B cell (primary cell): Measurements from ENCODE around the gene ATP11A. TPM values are rescaled to one million over a fixed set of nuclear protein-coding genes. Genes with fewer than 3 reads are reported as not detected.

Experiments used
- ATAC-seq: fragments of 200-7000 bp; cut with Tn5 transposase; one replicate; pipeline ENCODE4 v1.10.0; 2021; ENCODE audit warnings: low read depth, mild to moderate bottlenecking, moderate number of reproducible peaks, moderate library complexity
- CTCF ChIA-PET: fragments of 350-600 bp; sonication (Branson Sonifier 250); formaldehyde crosslinking; loops from one replicate; lab custom pipeline; 2021; ENCODE audit warnings: antibody characterized with exemption, inconsistent platforms; lab: Charles Lee
- POLR2A ChIA-PET: fragments of 350-600 bp; sonication (Branson Sonifier 250); formaldehyde crosslinking; loops from one replicate; lab custom pipeline; 2021; ENCODE audit warnings: antibody characterized with exemption; lab: Charles Lee
- DNase-seq: peaks from one replicate; pipeline ENCODE4 v3.0.0; 2013
- H2AFZ ChIP-seq: 2 replicates; pipeline ENCODE4 v1.6.1; 2012; ENCODE audit warnings: mild to moderate bottlenecking, low read depth, low read length; ENCODE audit not compliant: insufficient read depth, poor library complexity, severe bottlenecking
- H3K27ac ChIP-seq, 2 donors: 1 replicate in 1 of 2; 2 replicates in 1 of 2; pipeline ENCODE4 v1.5.1; 2012 to 2013; ENCODE audit warnings: low read length in 2 of 2, mild to moderate bottlenecking in 2 of 2, moderate library complexity in 1 of 2
- H3K27me3 ChIP-seq, 4 experiments: fragments of 200-600 bp in 1 of 4; sonication (generic) in 1 of 4; replicated peaks in 1 of 4; 1 replicate in 2 of 4; 2 replicates in 2 of 4; pipeline versions ENCODE4 v1.6.1 to v1.7.0; 2013 to 2016; ENCODE audit warnings: low read length in 3 of 4, mild to moderate bottlenecking in 2 of 4, mixed read lengths in 1 of 4, moderate library complexity in 1 of 4; ENCODE audit not compliant: insufficient read depth in 4 of 4, control insufficient read depth in 3 of 4; ENCODE audit errors: control extremely low read depth in 1 of 4
- H3K36me3 ChIP-seq, 2 experiments: replicated peaks in 1 of 2; 1 replicate in 1 of 2; 2 replicates in 1 of 2; pipeline versions ENCODE4 v1.6.1 to v1.7.1; 2013; ENCODE audit warnings: low read length in 1 of 2; ENCODE audit not compliant: insufficient read depth in 2 of 2, control insufficient read depth in 1 of 2; ENCODE audit errors: control extremely low read depth in 1 of 2, extremely low read depth in 1 of 2
- H3K4me1 ChIP-seq, 2 donors: fragments of 200-600 bp in 1 of 2; sonication (generic) in 1 of 2; 1 replicate in 1 of 2; 2 replicates in 1 of 2; pipeline versions ENCODE4 v1.5.1 to v1.6.1; 2013 to 2017; ENCODE audit warnings: low read length in 2 of 2; ENCODE audit not compliant: control insufficient read depth in 2 of 2, insufficient read depth in 2 of 2
- H3K4me2 ChIP-seq: replicated peaks from 2 replicates; pipeline ENCODE3; 2012; ENCODE audit warnings: mild to moderate bottlenecking, low read depth, low read length; ENCODE audit not compliant: poor library complexity, severe bottlenecking
- H3K4me3 ChIP-seq, 5 experiments: fragments of 200-600 bp in 1 of 5; sonication (generic) in 1 of 5; 1 replicate in 3 of 5; 2 replicates in 2 of 5; pipeline versions ENCODE4 v1.5.1 to v1.7.0; 2011 to 2016; ENCODE audit warnings: low read length in 4 of 5, mild to moderate bottlenecking in 4 of 5, low read depth in 2 of 5, control low read depth in 1 of 5, moderate library complexity in 1 of 5; ENCODE audit not compliant: insufficient read depth in 1 of 5; ENCODE audit errors: control extremely low read depth in 1 of 5, extremely low read depth in 1 of 5
- H3K79me2 ChIP-seq: fragments of 200-600 bp; sonication (generic); one replicate; pipeline ENCODE4 v1.6.0; 2016; ENCODE audit warnings: low read length; ENCODE audit not compliant: control insufficient read depth, insufficient read depth
- H3K9ac ChIP-seq: fragments of 200-600 bp; sonication (generic); 2 replicates; pipeline ENCODE4 v1.6.1; 2017; ENCODE audit warnings: mild to moderate bottlenecking, low read length, moderate library complexity
- H3K9me3 ChIP-seq, 3 donors: one replicate each; pipeline versions ENCODE4 v1.6.1 to v1.7.1; 2013; ENCODE audit warnings: low read length in 2 of 3; ENCODE audit not compliant: control insufficient read depth in 2 of 3, insufficient read depth in 1 of 3; ENCODE audit errors: control extremely low read depth in 1 of 3
- H4K20me1 ChIP-seq: 2 replicates; pipeline ENCODE4 v1.6.0; 2012; ENCODE audit warnings: mild to moderate bottlenecking, low read length; ENCODE audit not compliant: insufficient read depth, control insufficient read depth, poor library complexity, severe bottlenecking
- H3K27ac Mint-ChIP-seq: one replicate; pipeline ENCODE4 v1.8.0; 2021; ENCODE audit warnings: mixed read lengths
- H3K27me3 Mint-ChIP-seq: one replicate; pipeline ENCODE4 v1.8.0; 2021; ENCODE audit warnings: mixed read lengths
- H3K4me1 Mint-ChIP-seq: one replicate; pipeline ENCODE4 v1.8.0; 2021; ENCODE audit warnings: mixed read lengths
- H3K4me3 Mint-ChIP-seq: one replicate; pipeline ENCODE4 v1.8.0; 2021; ENCODE audit warnings: mixed read lengths
- H3K9me3 Mint-ChIP-seq: one replicate; pipeline ENCODE4 v1.8.0; 2022; ENCODE audit warnings: mixed read lengths; ENCODE audit not compliant: insufficient read depth
- EZH2 ChIP-seq: IDR thresholded peaks from 2 replicates; pipeline ENCODE4 v1.6.1; 2012; ENCODE audit warnings: borderline replicate concordance, low read depth, mild to moderate bottlenecking, moderate library complexity, low read length; ENCODE audit not compliant: insufficient read depth, poor library complexity, severe bottlenecking
- WGBS: methylation state at CpG from one replicate; pipeline ENCODE4 v1.1.5; 2013; ENCODE audit warnings: missing lambda C conversion rate; ENCODE audit not compliant: insufficient coverage; 5-methylcytosine and 5-hydroxymethylcytosine counted together
- intact Hi-C: fragments of 100-400 bp; cut with micrococcal nuclease; formaldehyde crosslinking; loops from one replicate; pipeline ENCODE4 v1.10.0; 2022
- polyA plus RNA-seq: library from polyadenylated mRNA; depleted of rRNA; stranded (reverse); fragments of >200 nt; gene quantifications from 2 replicates; pipeline ENCODE4 v1.2.3, GENCODE V29; 2012
- total RNA-seq, 2 donors: library from RNA; stranded (reverse); fragments of 120-200 nt in 1 of 2; gene quantifications; 1 replicate in 1 of 2; 2 replicates in 1 of 2; pipeline versions ENCODE4 v1.2.3 to v1.2.4, GENCODE V29; 2013 to 2022
- TF ChIP-seq, protein P1 (sequence below): fragments of 200-600 bp; IDR thresholded peaks from one replicate; pipeline ENCODE4 v1.8.0; 2022; ENCODE audit warnings: antibody characterized with exemption, mild to moderate bottlenecking

Gene ATP11A
- total and polyA plus RNA-seq, 2 donors (not counting 1 experiment from before 2014, with no cell fraction given): 36.9 to 60.3 TPM

DNA sequence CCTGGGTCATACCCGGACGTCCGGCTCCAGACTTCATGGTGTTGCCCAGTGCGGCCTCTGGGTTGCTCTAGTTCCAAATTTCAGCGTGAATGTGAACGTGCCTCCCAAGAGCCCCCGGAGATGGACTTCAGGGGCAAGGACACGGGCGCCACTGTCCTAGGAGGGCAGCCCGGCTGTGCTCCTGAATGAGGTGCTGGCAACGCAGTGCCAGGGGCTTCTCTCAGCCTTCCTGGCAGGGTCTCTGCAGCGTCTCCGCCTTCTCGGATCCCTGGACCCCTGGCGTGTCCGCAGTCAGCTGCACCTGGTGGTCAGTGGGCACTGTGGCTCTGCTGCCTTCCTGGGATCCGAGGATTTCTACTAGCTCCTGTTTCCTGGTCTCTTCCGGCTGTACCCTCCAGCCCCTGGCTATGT lies 177.5 kb downstream of the ATP11A start:
- TF ChIP-seq, protein P1, sequence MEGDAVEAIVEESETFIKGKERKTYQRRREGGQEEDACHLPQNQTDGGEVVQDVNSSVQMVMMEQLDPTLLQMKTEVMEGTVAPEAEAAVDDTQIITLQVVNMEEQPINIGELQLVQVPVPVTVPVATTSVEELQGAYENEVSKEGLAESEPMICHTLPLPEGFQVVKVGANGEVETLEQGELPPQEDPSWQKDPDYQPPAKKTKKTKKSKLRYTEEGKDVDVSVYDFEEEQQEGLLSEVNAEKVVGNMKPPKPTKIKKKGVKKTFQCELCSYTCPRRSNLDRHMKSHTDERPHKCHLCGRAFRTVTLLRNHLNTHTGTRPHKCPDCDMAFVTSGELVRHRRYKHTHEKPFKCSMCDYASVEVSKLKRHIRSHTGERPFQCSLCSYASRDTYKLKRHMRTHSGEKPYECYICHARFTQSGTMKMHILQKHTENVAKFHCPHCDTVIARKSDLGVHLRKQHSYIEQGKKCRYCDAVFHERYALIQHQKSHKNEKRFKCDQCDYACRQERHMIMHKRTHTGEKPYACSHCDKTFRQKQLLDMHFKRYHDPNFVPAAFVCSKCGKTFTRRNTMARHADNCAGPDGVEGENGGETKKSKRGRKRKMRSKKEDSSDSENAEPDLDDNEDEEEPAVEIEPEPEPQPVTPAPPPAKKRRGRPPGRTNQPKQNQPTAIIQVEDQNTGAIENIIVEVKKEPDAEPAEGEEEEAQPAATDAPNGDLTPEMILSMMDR: no peak
- TF ChIP-seq EZH2: no peak
- 94% methylated on average over 18 of the region's 18 CpGs for WGBS
- Mint-ChIP-seq H3K9me3 (no peaks in the 10 kb centered on the region), H3K4me1 (peaks cover 7% of the 10 kb centered on the region), H3K4me3 (no peak overlapping the region), H3K27ac (no peak overlapping the region), H3K27me3 (no peaks in the 10 kb centered on the region)
- CTCF ChIA-PET: no interaction called here
- Histone ChIP-seq H3K36me3 (peaks cover 0 to 2% of the 10 kb centered on the region in 2 experiments), H2AFZ (no peak overlapping the region), H4K20me1 (no peaks in the 10 kb centered on the region), H3K27ac (no peak overlapping the region), H3K79me2 (no peaks in the 10 kb centered on the region), H3K27me3 (no peaks in the 10 kb centered on the region), H3K9me3 (peaks cover 0 to 18% (median 1%) of the 10 kb centered on the region in 3 donors), H3K9ac (no peak overlapping the region), H3K4me1 (peaks cover 7 to 8% of the 10 kb centered on the region in 2 donors), H3K4me3 (no peak overlapping the region), H3K4me2 (no peak overlapping the region)
- DNase-seq (no peak), ATAC-seq (no peak)
- POLR2A ChIA-PET: no interaction called here
- intact Hi-C loops: no loop called here

DNA sequence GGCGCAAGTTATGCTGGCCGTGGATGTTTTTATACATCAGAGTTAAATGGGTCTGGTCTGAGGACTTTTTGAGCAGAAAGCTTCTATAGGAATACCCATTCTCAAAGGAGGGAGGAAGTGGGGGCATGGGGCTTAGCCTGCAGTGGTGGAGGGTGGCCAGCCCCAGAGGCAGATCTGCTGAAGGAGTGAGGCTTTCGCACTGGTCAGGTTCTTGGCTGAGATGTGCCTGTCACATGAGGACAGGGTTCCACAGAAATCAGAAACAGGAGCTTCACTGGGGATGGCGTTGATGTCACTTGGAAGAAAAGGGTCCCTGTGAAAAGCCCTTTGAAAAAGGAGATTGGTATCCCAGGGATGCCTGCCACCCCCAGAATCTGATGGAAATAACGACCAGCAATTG lies 178.5 kb downstream of the ATP11A start:
- peaks cover 1 to 28% (median 8%) of the 10 kb centered on the region in 3 donors for H3K9me3 ChIP-seq
- H3K9me3 Mint-ChIP-seq: no peaks in the 10 kb centered on the region
- no peaks in the 10 kb centered on the region for H3K27me3 Mint-ChIP-seq
- no peaks in the 10 kb centered on the region for H3K27me3 ChIP-seq
- H3K9ac ChIP-seq: no peak overlapping the region
- H3K4me2 ChIP-seq: no peak overlapping the region
- peaks cover 0 to 2% of the 10 kb centered on the region in 2 experiments for H3K36me3 ChIP-seq
- H3K4me1 Mint-ChIP-seq: peaks cover 17% of the 10 kb centered on the region
- WGBS: 98% methylated on average over 5 of the region's 5 CpGs
- CTCF ChIA-PET: no interaction called here
- no peak overlapping the region for H3K4me3 ChIP-seq
- H3K79me2 ChIP-seq: no peaks in the 10 kb centered on the region
- H3K4me3 Mint-ChIP-seq: no peak overlapping the region
- no peak for ATAC-seq
- intact Hi-C loops: no loop called here
- H4K20me1 ChIP-seq: no peaks in the 10 kb centered on the region
- POLR2A ChIA-PET: no interaction called here
- H3K4me1 ChIP-seq: peaks cover 15 to 18% of the 10 kb centered on the region in 2 donors
- no peak overlapping the region for H2AFZ ChIP-seq
- no peak overlapping the region for H3K27ac Mint-ChIP-seq
- no peak for DNase-seq
- no peak overlapping the region for H3K27ac ChIP-seq
- no peak for TF ChIP-seq EZH2
- TF ChIP-seq, protein P1: no peak
